NCI-H2196 treated with DMSO at 0.1 percent for 48 hours (cell line): ENCODE results near the gene ENOX1.

Experiments
- DNase-seq: peaks from one replicate; lab custom pipeline; 2025; ENCODE audit not compliant: unreplicated experiment; lab: John Stamatoyannopoulos, UW

ENOX1 gene

GRCh38 chr13:43492745-43493144 lies 294.0 kb downstream of the ENOX1 start:
- no peak for DNase-seq

GRCh38 chr13:43492311-43492710 lies 294.5 kb downstream of the ENOX1 start:
- no peak for DNase-seq

- no peak for DNase-seq
Measured at GRCh38 chr13:43489233-43489632, 297.5 kb downstream of the ENOX1 start.

- no peak for DNase-seq
Measured at GRCh38 chr13:43487885-43488284, 298.9 kb downstream of the ENOX1 start.

GRCh38 chr13:43487461-43487860 lies 299.3 kb downstream of the ENOX1 start:
- no peak for DNase-seq

- no peak for DNase-seq
Measured at GRCh38 chr13:43484432-43485225, 302.1 kb downstream of the ENOX1 start.

GRCh38 chr13:43483930-43484329 lies 302.8 kb downstream of the ENOX1 start:
- no peak for DNase-seq

- no peak for DNase-seq
Measured at GRCh38 chr13:43482641-43483040, 304.1 kb downstream of the ENOX1 start.

GRCh38 chr13:43482026-43482425 lies 304.7 kb downstream of the ENOX1 start:
- no peak for DNase-seq

GRCh38 chr13:43478902-43479301 lies 307.9 kb downstream of the ENOX1 start:
- DNase-seq, result no peak

- DNase-seq, result no peak
Measured at GRCh38 chr13:43478211-43478610, 308.6 kb downstream of the ENOX1 start.

- no peak for DNase-seq
Measured at GRCh38 chr13:43475140-43475539, 311.6 kb downstream of the ENOX1 start.

- no peak for DNase-seq
Measured at GRCh38 chr13:43473437-43473836, 313.3 kb downstream of the ENOX1 start.

GRCh38 chr13:43472980-43473379 lies 313.8 kb downstream of the ENOX1 start:
- DNase-seq, result no peak

GRCh38 chr13:43472339-43472738 lies 314.4 kb downstream of the ENOX1 start:
- DNase-seq, result no peak

- DNase-seq, result no peak
Measured at GRCh38 chr13:43470610-43471009, 316.2 kb downstream of the ENOX1 start.

- no peak for DNase-seq
Measured at GRCh38 chr13:43469791-43470190, 317.0 kb downstream of the ENOX1 start.

GRCh38 chr13:43464578-43465264 lies 322.1 kb downstream of the ENOX1 start:
- DNase-seq, result no peak

- no peak for DNase-seq
Measured at GRCh38 chr13:43448605-43449336, 338.0 kb downstream of the ENOX1 start.

GRCh38 chr13:43446126-43446525 lies 340.6 kb downstream of the ENOX1 start:
- DNase-seq, result no peak

GRCh38 chr13:43445668-43446067 lies 341.1 kb downstream of the ENOX1 start:
- no peak for DNase-seq

- DNase-seq, result no peak
Measured at GRCh38 chr13:43444081-43444480, 342.7 kb downstream of the ENOX1 start.
